ENCODE measurements around the gene GP1BB.

DNA sequence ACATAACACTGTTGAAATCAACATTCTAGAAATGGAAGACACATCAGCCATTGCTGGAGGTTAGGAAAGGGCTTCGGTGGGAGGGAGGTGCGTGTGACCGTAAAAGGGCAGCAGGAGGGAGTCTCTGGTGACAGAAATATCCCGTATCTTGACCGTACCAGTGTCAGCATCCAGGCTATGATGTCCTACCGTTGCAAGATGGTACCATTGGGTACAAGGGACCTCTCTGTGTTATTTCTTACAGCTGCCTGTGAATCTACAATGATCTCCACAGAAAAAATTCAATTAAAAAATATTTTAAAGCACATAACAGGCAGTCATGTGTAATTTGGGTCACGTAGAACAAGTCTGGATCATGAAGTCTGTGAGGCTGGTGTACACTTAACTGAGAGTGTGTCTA is 36.4 kb upstream of the GP1BB start:
- TF ChIP-seq, protein P1, sequence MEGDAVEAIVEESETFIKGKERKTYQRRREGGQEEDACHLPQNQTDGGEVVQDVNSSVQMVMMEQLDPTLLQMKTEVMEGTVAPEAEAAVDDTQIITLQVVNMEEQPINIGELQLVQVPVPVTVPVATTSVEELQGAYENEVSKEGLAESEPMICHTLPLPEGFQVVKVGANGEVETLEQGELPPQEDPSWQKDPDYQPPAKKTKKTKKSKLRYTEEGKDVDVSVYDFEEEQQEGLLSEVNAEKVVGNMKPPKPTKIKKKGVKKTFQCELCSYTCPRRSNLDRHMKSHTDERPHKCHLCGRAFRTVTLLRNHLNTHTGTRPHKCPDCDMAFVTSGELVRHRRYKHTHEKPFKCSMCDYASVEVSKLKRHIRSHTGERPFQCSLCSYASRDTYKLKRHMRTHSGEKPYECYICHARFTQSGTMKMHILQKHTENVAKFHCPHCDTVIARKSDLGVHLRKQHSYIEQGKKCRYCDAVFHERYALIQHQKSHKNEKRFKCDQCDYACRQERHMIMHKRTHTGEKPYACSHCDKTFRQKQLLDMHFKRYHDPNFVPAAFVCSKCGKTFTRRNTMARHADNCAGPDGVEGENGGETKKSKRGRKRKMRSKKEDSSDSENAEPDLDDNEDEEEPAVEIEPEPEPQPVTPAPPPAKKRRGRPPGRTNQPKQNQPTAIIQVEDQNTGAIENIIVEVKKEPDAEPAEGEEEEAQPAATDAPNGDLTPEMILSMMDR (IDR thresholded peaks at IDR 0.05): no peak
- TF ChIP-seq POLR2A (IDR thresholded peaks at IDR 0.05) (no peak), EP300 (IDR thresholded peaks at IDR 0.05) (no peak)

All from tibial nerve (tissue), 4 donors.